PC-9 (cell line): ENCODE data around the gene FBXL13.

ENCODE experiments used
- CTCF ChIP-seq: fragments of 200-600 bp; sonication (generic); conservative IDR thresholded peaks from 2 replicates; pipeline ENCODE4 v1.6.1; 2017; ENCODE audit warnings: mixed run types, antibody characterized with exemption, mild to moderate bottlenecking, moderate library complexity
- EZH2 ChIP-seq: fragments of 200-600 bp; sonication (generic); IDR thresholded peaks from 2 replicates; pipeline ENCODE4 v1.8.0; 2017; ENCODE audit warnings: antibody characterized with exemption, low read depth

GRCh38 chr7:102836191-102836919 is 238.2 kb downstream of the FBXL13 start:
- no peak for TF ChIP-seq CTCF
- no peak for TF ChIP-seq EZH2
